ENCODE results near the gene MATR3.

The MATR3 gene

GRCh38 chr5:139296198-139296597 is 2.7 kb downstream of the MATR3 start:
- no peak for DNase-seq (ENCODE audit: low spot score)
- in situ Hi-C loops (cut with MboI; ENCODE audit: low sequenced_read_pairs, unreplicated experiment) = no loop called here
- TF ChIP-seq CTCF (IDR thresholded peaks at IDR 0.05; ENCODE audit: borderline replicate concordance, control extremely low read depth, extremely low read depth, insufficient read depth, missing control alignments) = no peak

- in situ Hi-C loops (cut with MboI; ENCODE audit: low sequenced_read_pairs, unreplicated experiment) = no loop called here
- no peak for TF ChIP-seq CTCF (IDR thresholded peaks at IDR 0.05; ENCODE audit: borderline replicate concordance, control extremely low read depth, extremely low read depth, insufficient read depth, missing control alignments)
- DNase-seq (ENCODE audit: low spot score) = no peak
Observed at GRCh38 chr5:139296862-139297326, 3.4 kb downstream of the MATR3 start.

- in situ Hi-C loops (cut with MboI; ENCODE audit: low sequenced_read_pairs, unreplicated experiment) = no loop called here
- TF ChIP-seq CTCF (IDR thresholded peaks at IDR 0.05; ENCODE audit: borderline replicate concordance, control extremely low read depth, extremely low read depth, insufficient read depth, missing control alignments) = no peak
- DNase-seq (ENCODE audit: low spot score) = no peak
Observed at GRCh38 chr5:139297439-139298133, 4.0 kb downstream of the MATR3 start.

GRCh38 chr5:139298242-139298641 is 4.7 kb downstream of the MATR3 start:
- TF ChIP-seq CTCF (IDR thresholded peaks at IDR 0.05; ENCODE audit: borderline replicate concordance, control extremely low read depth, extremely low read depth, insufficient read depth, missing control alignments) = no peak
- no peak for DNase-seq (ENCODE audit: low spot score)
- in situ Hi-C loops (cut with MboI; ENCODE audit: low sequenced_read_pairs, unreplicated experiment) = no loop called here

GRCh38 chr5:139299486-139299885 is 5.9 kb downstream of the MATR3 start:
- no peak for DNase-seq (ENCODE audit: low spot score)
- in situ Hi-C loops (cut with MboI; ENCODE audit: low sequenced_read_pairs, unreplicated experiment) = no loop called here
- no peak for TF ChIP-seq CTCF (IDR thresholded peaks at IDR 0.05; ENCODE audit: borderline replicate concordance, control extremely low read depth, extremely low read depth, insufficient read depth, missing control alignments)

- no peak for TF ChIP-seq CTCF (IDR thresholded peaks at IDR 0.05; ENCODE audit: borderline replicate concordance, control extremely low read depth, extremely low read depth, insufficient read depth, missing control alignments)
- no peak for DNase-seq (ENCODE audit: low spot score)
- in situ Hi-C loops (cut with MboI; ENCODE audit: low sequenced_read_pairs, unreplicated experiment) = no loop called here
Observed at GRCh38 chr5:139301808-139302499, 8.4 kb downstream of the MATR3 start.
